ENCODE measurements around the gene CKLF. TPM values are rescaled to one million over a fixed set of nuclear protein-coding genes. Genes with fewer than 3 reads are reported as not detected.
A peak's percentile ranks its signal among the peaks of the same experiment; 100 is the strongest.

CKLF gene
- total RNA-seq, 2 experiments from 2014 or later: 183 to 188 TPM

GRCh38 chr16:66520406-66521170 is 31.8 kb upstream of the CKLF start:
- ChIA-PET CTCF (interaction anchor here (0.8 to 4.0 kb wide), 5 partner anchors 32 to 88 kb away, joined by 3 to 36 read pairs (median 4); partner anchors contain the start of gene CKLF), POLR2A (interaction anchor here (1.0 to 11.0 kb wide), 9 partner anchors 10 to 497 kb away, joined by 3 to 286 read pairs (median 7); partner anchors contain the start of genes CKLF, CMTM3 and TK2)
- H3K9me3 Mint-ChIP-seq: no peaks in the 10 kb centered on the region
- DNase-seq: no peak
- H3K36me3 Mint-ChIP-seq (ENCODE audit: low read depth): peaks cover 22% of the 10 kb centered on the region
- H3K27me3 Mint-ChIP-seq: no peaks in the 10 kb centered on the region
- peak overlapping the region; percentile 95 for H3K27ac Mint-ChIP-seq
- H3K4me3 Mint-ChIP-seq: no peak overlapping the region
- H3K4me1 Mint-ChIP-seq: peaks cover 96% of the 10 kb centered on the region

- DNase-seq: no peak
- Mint-ChIP-seq H3K27me3 (no peaks in the 10 kb centered on the region), H3K36me3 (ENCODE audit: low read depth) (peaks cover 27% of the 10 kb centered on the region), H3K4me1 (peaks cover 96% of the 10 kb centered on the region), H3K9me3 (no peaks in the 10 kb centered on the region), H3K4me3 (peak overlapping the region; percentile 64), H3K27ac (peak overlapping the region; percentile 95)
- POLR2A ChIA-PET: interaction anchor here (1.0 to 11.0 kb wide), 11 partner anchors 11 to 497 kb away, joined by 3 to 286 read pairs (median 7); partner anchors contain the start of genes CKLF, CMTM3 and TK2
- CTCF ChIA-PET: interaction anchor here (0.9 to 4.0 kb wide), 7 partner anchors 16 to 87 kb away, joined by 3 to 36 read pairs (median 4); partner anchors contain the start of gene CKLF
Measured at GRCh38 chr16:66521252-66521713, 31.1 kb upstream of the CKLF start.

DNA sequence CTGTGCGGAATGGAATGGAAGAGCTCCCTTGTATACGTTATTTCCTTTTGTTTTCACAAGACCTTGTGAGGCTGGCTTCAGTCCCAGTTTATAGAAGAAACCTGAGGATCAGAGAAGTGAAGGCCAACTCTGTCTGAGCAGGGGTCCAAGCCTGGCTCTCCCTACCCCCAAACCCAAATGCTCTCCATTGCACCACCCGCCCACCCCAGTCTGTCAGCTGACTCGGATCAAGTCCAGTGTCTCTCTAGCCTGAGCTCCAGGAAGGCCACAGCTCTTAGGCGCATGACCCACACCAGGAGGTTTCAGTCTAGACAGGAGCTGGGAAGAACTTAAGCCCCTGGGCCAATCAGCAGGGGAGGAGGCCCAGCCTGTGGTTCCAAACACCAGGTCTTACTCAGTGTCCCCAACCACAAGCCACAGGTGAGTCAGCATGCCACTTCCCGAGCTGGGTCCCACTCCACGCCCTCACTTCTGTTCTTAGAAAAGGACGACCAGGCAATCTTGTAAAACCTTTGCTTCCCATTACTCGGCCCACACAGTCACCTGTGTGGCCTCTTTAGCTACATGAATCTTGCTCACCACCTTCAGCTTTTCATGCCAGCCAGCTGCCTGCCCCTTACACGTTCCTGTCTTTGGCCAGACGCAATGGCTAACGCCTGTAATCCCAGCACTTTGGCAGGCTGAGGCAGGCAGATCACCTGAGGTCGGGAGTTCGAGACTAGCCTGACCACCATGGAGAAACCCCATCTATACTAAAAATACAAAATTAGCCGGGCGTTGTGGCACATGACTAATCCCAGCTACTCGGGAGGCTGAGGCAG is 30.2 kb upstream of the CKLF start:
- H3K4me1 Mint-ChIP-seq: peaks cover 95% of the 10 kb centered on the region
- DNase-seq: peak; percentile 97
- no peaks in the 10 kb centered on the region for H3K27me3 Mint-ChIP-seq
- H3K9me3 Mint-ChIP-seq: no peaks in the 10 kb centered on the region
- ChIA-PET CTCF (interaction anchor here (0.9 to 4.0 kb wide), 14 partner anchors 10 to 115 kb away, joined by 3 to 36 read pairs (median 4); partner anchors contain the start of gene CKLF), POLR2A (interaction anchor here (0.7 to 11.0 kb wide), 21 partner anchors 9 to 496 kb away, joined by 3 to 286 read pairs (median 4); partner anchors contain the start of genes CKLF, CMTM3, NAE1 and TK2)
- H3K27ac Mint-ChIP-seq: peak overlapping the region; percentile 95
- H3K36me3 Mint-ChIP-seq (ENCODE audit: low read depth): peaks cover 24% of the 10 kb centered on the region
- peak overlapping the region; percentile 64 for H3K4me3 Mint-ChIP-seq

DNA sequence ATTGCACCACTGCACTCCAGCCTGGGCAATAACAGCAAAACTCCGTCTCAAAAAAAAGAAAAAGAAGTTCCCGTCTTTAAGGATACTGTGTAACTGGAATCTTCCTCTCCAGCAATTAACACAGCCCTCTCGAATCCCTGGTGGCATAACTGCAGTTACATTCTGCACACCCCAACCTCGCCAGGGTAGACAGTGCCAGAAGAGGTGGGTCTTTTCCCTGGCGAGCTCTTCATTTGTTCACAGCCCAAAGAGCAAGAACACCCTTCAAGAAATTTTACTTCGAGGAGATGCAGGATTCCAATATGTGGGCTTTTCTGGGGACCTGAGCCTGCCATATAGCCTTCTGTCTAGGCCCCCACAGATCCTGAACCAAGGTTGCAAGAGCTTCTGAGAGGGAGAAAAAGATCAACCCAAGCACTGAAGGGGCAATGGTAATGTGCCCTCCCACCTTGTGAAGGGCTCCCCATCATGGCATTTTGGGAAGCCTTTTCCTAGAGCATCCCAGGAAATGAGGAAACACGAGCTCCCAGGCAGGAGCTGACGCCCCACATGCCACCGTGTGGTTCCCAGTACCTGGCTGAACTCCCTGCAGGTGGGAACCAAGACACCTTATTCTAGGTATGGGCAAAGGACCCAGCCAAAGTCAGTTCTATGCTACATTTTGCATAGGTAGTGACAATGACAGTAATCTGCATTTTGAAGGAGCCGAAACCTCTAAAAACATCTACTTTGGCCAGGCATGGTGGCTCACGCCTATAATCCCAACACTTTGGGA is 29.4 kb upstream of the CKLF start:
- CTCF ChIA-PET: interaction anchor here (0.7 to 4.0 kb wide), 15 partner anchors 11 to 128 kb away, joined by 3 to 36 read pairs (median 3); partner anchors contain the start of gene CKLF
- Mint-ChIP-seq H3K27me3 (no peaks in the 10 kb centered on the region), H3K9me3 (no peaks in the 10 kb centered on the region), H3K27ac (peak overlapping the region; percentile 95), H3K4me3 (peak overlapping the region; percentile 54), H3K36me3 (ENCODE audit: low read depth) (peaks cover 20% of the 10 kb centered on the region), H3K4me1 (peaks cover 95% of the 10 kb centered on the region)
- no peak for DNase-seq
- POLR2A ChIA-PET: interaction anchor here (0.8 to 11.0 kb wide), 18 partner anchors 9 to 506 kb away, joined by 3 to 286 read pairs (median 6); partner anchors contain the start of genes CBFB, CKLF, CMTM3 and NAE1

DNA sequence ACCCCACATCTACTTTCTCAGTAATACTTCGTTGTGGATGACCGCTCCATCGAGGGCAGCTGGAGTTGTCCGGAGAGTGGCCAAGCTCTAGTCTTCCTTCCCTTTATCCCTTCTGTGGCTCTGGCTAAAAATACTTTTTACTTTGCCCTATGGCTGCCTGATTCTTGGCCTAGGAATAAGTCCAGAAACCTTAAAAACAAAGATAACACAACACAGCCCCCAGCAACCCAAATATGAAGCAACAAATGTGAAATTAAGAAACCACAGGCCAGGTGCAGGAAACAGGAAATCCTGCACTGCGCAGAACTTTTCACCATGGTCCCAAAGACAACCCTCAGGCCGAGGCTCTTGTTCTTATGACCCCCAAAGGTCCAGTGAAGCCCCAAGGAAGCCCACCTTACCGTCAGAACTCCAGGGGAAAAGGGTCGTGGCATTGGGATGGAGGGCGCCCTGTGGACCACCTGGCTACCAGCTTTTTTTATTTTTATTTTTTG is 28.5 kb upstream of the CKLF start:
- H3K36me3 Mint-ChIP-seq (ENCODE audit: low read depth): peaks cover 26% of the 10 kb centered on the region
- peak; percentile 67 for DNase-seq
- H3K4me3 Mint-ChIP-seq: peak overlapping the region; percentile 54
- H3K27ac Mint-ChIP-seq: peak overlapping the region; percentile 95
- H3K9me3 Mint-ChIP-seq: no peaks in the 10 kb centered on the region
- ChIA-PET POLR2A (interaction anchor here (0.8 to 11.0 kb wide), 9 partner anchors 13 to 84 kb away, joined by 3 to 286 read pairs (median 5); partner anchors contain the start of genes CKLF, CMTM3 and TK2), CTCF (interaction anchor here (0.7 to 4.0 kb wide), 13 partner anchors 8 to 127 kb away, joined by 3 to 36 read pairs (median 5); partner anchors contain the start of gene CKLF)
- H3K27me3 Mint-ChIP-seq: no peaks in the 10 kb centered on the region
- H3K4me1 Mint-ChIP-seq: peaks cover 93% of the 10 kb centered on the region

DNA sequence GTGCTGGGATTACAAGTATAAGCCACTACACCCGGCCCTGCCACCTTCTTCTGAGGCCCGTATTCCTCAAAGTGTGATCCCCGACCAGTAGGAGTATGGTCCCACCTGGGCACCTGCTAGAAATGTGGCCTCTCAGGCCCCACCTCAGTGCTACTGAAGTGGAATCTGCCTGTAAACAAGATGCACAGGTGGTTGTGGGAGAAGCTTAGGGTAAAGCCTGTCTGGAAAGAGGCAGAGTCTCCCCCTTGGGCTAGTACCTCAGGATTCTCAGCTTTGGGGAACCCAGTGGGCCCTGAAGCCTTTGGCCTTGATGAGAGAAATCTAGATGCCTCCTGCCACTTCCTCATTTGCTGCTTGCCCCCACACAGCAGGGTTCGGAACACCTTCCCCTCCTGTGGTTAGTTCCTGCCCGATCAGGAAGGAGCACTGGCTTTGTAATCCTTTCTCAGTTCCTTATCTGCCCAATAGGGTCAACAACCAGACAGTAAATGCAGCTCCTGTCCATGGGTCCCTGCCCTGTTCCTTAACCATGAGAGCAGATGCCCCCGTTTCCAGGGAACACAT is 27.7 kb upstream of the CKLF start:
- ChIA-PET CTCF (interaction anchor here (0.7 to 2.9 kb wide), 9 partner anchors 9 to 84 kb away, joined by 3 to 17 read pairs (median 4); partner anchors contain the start of gene CKLF), POLR2A (interaction anchor here (0.9 to 11.0 kb wide), 9 partner anchors 9 to 79 kb away, joined by 3 to 286 read pairs (median 6); partner anchors contain the start of genes CKLF, CMTM3 and TK2)
- Mint-ChIP-seq H3K27ac (peak overlapping the region; percentile 95), H3K4me3 (no peak overlapping the region), H3K36me3 (ENCODE audit: low read depth) (peaks cover 26% of the 10 kb centered on the region), H3K27me3 (no peaks in the 10 kb centered on the region), H3K4me1 (peaks cover 90% of the 10 kb centered on the region), H3K9me3 (no peaks in the 10 kb centered on the region)
- peak; percentile 50 for DNase-seq

DNA sequence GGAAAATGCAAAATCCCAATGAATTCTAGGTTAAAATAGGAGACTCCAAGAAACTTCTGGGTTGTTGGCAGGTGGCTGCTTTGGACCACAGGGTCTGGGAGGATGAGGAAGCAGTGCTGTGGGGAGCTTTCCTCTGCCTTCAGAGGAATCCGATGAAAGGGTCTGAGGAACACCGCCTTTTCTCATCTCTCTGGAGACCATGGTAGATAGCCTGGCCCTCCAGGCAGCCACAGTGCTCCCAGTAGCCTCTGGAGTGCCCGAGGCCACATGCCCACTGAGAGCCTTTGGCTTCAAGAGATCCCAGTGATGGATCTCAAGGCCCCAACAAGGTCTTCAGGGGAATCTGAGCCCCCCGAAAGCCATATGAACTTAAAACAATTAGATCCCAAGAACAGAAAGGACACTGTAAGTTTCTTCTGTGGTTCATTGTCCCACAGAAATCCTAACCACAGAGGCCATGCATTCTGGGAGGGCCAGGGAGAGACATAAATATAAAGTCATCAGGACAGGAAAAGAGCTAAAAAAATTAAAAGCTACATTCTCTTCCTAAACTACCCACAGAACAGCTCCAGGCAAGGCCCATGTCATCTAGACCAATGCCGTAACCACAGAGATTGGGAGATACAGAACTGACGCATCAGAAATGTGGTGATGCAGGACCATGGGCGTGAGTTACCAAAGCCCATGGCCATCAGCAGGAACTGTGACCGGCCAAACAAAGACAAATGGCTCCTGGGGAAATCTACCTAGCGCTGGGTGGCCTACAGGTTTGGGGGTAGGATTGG is 26.8 kb upstream of the CKLF start:
- Mint-ChIP-seq H3K4me3 (no peak overlapping the region), H3K27me3 (no peaks in the 10 kb centered on the region), H3K36me3 (ENCODE audit: low read depth) (peaks cover 34% of the 10 kb centered on the region), H3K4me1 (peaks cover 83% of the 10 kb centered on the region), H3K27ac (peak overlapping the region; percentile 75), H3K9me3 (no peaks in the 10 kb centered on the region)
- DNase-seq: no peak
- CTCF ChIA-PET: interaction anchor here (0.8 to 2.7 kb wide), 9 partner anchors 10 to 83 kb away, joined by 3 to 12 read pairs (median 4); partner anchors contain the start of gene CKLF
- POLR2A ChIA-PET: interaction anchor here (1.0 to 11.0 kb wide), 5 partner anchors 8 to 78 kb away, joined by 3 to 286 read pairs (median 4); partner anchors contain the start of genes CKLF and TK2

- Mint-ChIP-seq H3K4me3 (no peak overlapping the region), H3K9me3 (no peaks in the 10 kb centered on the region), H3K36me3 (ENCODE audit: low read depth) (peaks cover 29% of the 10 kb centered on the region), H3K27me3 (no peaks in the 10 kb centered on the region), H3K4me1 (peaks cover 56% of the 10 kb centered on the region), H3K27ac (no peak overlapping the region)
- DNase-seq: no peak
- ChIA-PET CTCF (interaction anchor here (1.4 kb wide), 1 partner anchor 25 kb away, joined by 5 read pairs; the partner anchor contains the start of gene CKLF), POLR2A (interaction anchor here (11.0 kb wide), 1 partner anchor 22 kb away, joined by 286 read pairs; the partner anchor contains the start of genes CKLF and TK2)
Measured at GRCh38 chr16:66528294-66528693, 24.1 kb upstream of the CKLF start.

- ChIA-PET CTCF (no interaction called here), POLR2A (interaction anchor here (11.0 kb wide), 1 partner anchor 21 kb away, joined by 286 read pairs; the partner anchor contains the start of genes CKLF and TK2)
- Mint-ChIP-seq H3K4me1 (peaks cover 44% of the 10 kb centered on the region), H3K36me3 (ENCODE audit: low read depth) (peaks cover 27% of the 10 kb centered on the region), H3K9me3 (no peaks in the 10 kb centered on the region), H3K27ac (no peak overlapping the region), H3K4me3 (no peak overlapping the region), H3K27me3 (no peaks in the 10 kb centered on the region)
- no peak for DNase-seq
Measured at GRCh38 chr16:66529475-66529874, 22.9 kb upstream of the CKLF start.

- Mint-ChIP-seq H3K27me3 (no peaks in the 10 kb centered on the region), H3K27ac (no peak overlapping the region), H3K4me3 (no peak overlapping the region), H3K9me3 (no peaks in the 10 kb centered on the region), H3K36me3 (ENCODE audit: low read depth) (peaks cover 32% of the 10 kb centered on the region), H3K4me1 (peaks cover 13% of the 10 kb centered on the region)
- POLR2A ChIA-PET: no interaction called here
- CTCF ChIA-PET: no interaction called here
- DNase-seq: no peak
Measured at GRCh38 chr16:66534376-66534799, 18.0 kb upstream of the CKLF start.

Data from activated CD4-positive, alpha-beta memory T cell treated with anti-CD3 and anti-CD28 coated beads, Interleukin-2, amount 10 ng/mL, durations not matched to agents 7 days and 5 days (primary cell).